GM12873 (cell line): Measurements from ENCODE around the gene PGRMC1.

Experiments used
- CTCF ChIP-seq: IDR thresholded peaks from 2 replicates; pipeline ENCODE4 v1.5.1; 2012; ENCODE audit warnings: low read depth, mild to moderate bottlenecking, moderate library complexity, low read length, control low read depth; ENCODE audit not compliant: insufficient read depth; ENCODE audit errors: missing control alignments

The PGRMC1 gene

GRCh38 chrX:119235872-119236622 lies at the start of gene PGRMC1:
Gene PGRMC1, plus strand, starts transcription at chrX:119236285. Its CDS starts 79 bp downstream, at chrX:119236364.
- TF ChIP-seq CTCF, result no peak

- TF ChIP-seq CTCF, result no peak
These were observed 49.3 kb upstream of the PGRMC1 start for GRCh38 chrX:119186763-119187162.

- no peak for TF ChIP-seq CTCF
These were observed 48.8 kb upstream of the PGRMC1 start for GRCh38 chrX:119187298-119187697.

GRCh38 chrX:119189115-119189514 lies 47.0 kb upstream of the PGRMC1 start:
- TF ChIP-seq CTCF, result no peak

GRCh38 chrX:119189595-119189994 lies 46.5 kb upstream of the PGRMC1 start:
- no peak for TF ChIP-seq CTCF

- TF ChIP-seq CTCF, result no peak
These were observed 45.9 kb upstream of the PGRMC1 start for GRCh38 chrX:119190091-119190681.

- no peak for TF ChIP-seq CTCF
These were observed 45.3 kb upstream of the PGRMC1 start for GRCh38 chrX:119190831-119191230.
